GM12878 (cell line): ENCODE data around the gene ABHD15. TPM values are rescaled to one million over a fixed set of nuclear protein-coding genes. Genes with fewer than 3 reads are reported as not detected.

Experiments used
- ATAC-seq: fragments of 200-7000 bp; cut with Tn5 transposase; 3 replicates; pipeline ENCODE4 v1.9.1; 2020; ENCODE audit warnings: mild to moderate bottlenecking, moderate library complexity
- BruUV-seq: library from RNA; stranded (reverse); fragments of 400-500 nt; replicated peaks from 2 replicates; lab custom pipeline; 2021; lab: Mats Ljungman, UMichigan
- CTCF ChIA-PET: fragments of 300-600 bp; sonication (Branson Sonifier 250); formaldehyde crosslinking; extraction: SDS; loops from one replicate; lab custom pipeline; 2021; ENCODE audit warnings: inconsistent platforms; lab: Yijun Ruan, JAX
- POLR2A ChIA-PET: fragments of 350-600 bp; formaldehyde crosslinking; extraction: SDS; loops from one replicate; lab custom pipeline; 2021; ENCODE audit warnings: inconsistent platforms; lab: Charles Lee
- RAD21 ChIA-PET: fragments of 300-600 bp; sonication (Branson Sonifier 250); formaldehyde crosslinking; loops from one replicate; lab custom pipeline; 2023; ENCODE audit warnings: antibody characterized with exemption; ENCODE audit not compliant: unreplicated experiment; lab: Charles Lee
- SMC1A ChIA-PET: fragments of 300-600 bp; sonication (Branson Sonifier 250); formaldehyde crosslinking; loops from one replicate; lab custom pipeline; 2023; ENCODE audit not compliant: unreplicated experiment, uncharacterized antibody; lab: Charles Lee
- DNase-seq: peaks from one replicate; pipeline ENCODE4 v3.0.0-alpha.2; 2011; ENCODE audit warnings: low read depth, low spot score
- FAIRE-seq: peaks from 3 replicates; lab custom pipeline; 2011; peaks lifted over from hg19 to GRCh38; lab: Jason Lieb, UNC
- H2AFZ ChIP-seq: 2 replicates; pipeline ENCODE4 v1.6.0; 2011; ENCODE audit warnings: low read depth, low read length, control low read depth; ENCODE audit not compliant: control insufficient read depth
- H3K27ac ChIP-seq: 2 replicates; pipeline ENCODE4 v1.5.1; 2011; ENCODE audit warnings: control low read depth; ENCODE audit not compliant: control insufficient read depth, insufficient read depth
- H3K27me3 ChIP-seq, 2 experiments: replicated peaks in 1 of 2; 2 replicates each; pipeline versions ENCODE4 v1.6.0 to v1.6.1; 2011; ENCODE audit warnings: low read length in 1 of 2; ENCODE audit not compliant: control insufficient read depth in 2 of 2, insufficient read depth in 2 of 2
- H3K36me3 ChIP-seq, 2 experiments: 2 replicates each; pipeline ENCODE4 v1.5.1; 2011; ENCODE audit warnings: low read length in 1 of 2; ENCODE audit not compliant: control insufficient read depth in 2 of 2, insufficient read depth in 2 of 2
- H3K4me1 ChIP-seq: 2 replicates; pipeline ENCODE4 v1.6.1; 2011; ENCODE audit warnings: mild to moderate bottlenecking, low read length, moderate library complexity, mixed read lengths; ENCODE audit not compliant: control insufficient read depth, insufficient read depth
- H3K4me2 ChIP-seq: 2 replicates; pipeline ENCODE4 v1.6.0; 2011; ENCODE audit warnings: control low read depth; ENCODE audit not compliant: control insufficient read depth, insufficient read depth
- H3K4me3 ChIP-seq: fragments of 200-600 bp; sonication (generic); 2 replicates; pipeline ENCODE4 v1.5.1; 2016
- H3K79me2 ChIP-seq: 2 replicates; pipeline ENCODE4 v1.6.0; 2011; ENCODE audit warnings: low read length; ENCODE audit not compliant: control insufficient read depth, insufficient read depth
- H3K9ac ChIP-seq: 2 replicates; pipeline ENCODE4 v1.8.0; 2011; ENCODE audit warnings: low read length, control low read depth, mixed read lengths; ENCODE audit not compliant: control insufficient read depth, insufficient read depth
- H3K9me3 ChIP-seq: replicated peaks from 3 replicates; pipeline ENCODE4 v1.5.1; 2011; ENCODE audit warnings: mild to moderate bottlenecking, low read length; ENCODE audit not compliant: control insufficient read depth, insufficient read depth
- H4K20me1 ChIP-seq: 2 replicates; pipeline ENCODE4 v1.6.0; 2011; ENCODE audit not compliant: control insufficient read depth, insufficient read depth
- BACH1 ChIP-seq: fragments of 450-650 bp; IDR thresholded peaks from 2 replicates; pipeline ENCODE4 v1.6.1; 2017; ENCODE audit warnings: mild to moderate bottlenecking, borderline replicate concordance
- BCLAF1 ChIP-seq: fragments of 450-650 bp; IDR thresholded peaks from 2 replicates; pipeline ENCODE4 v1.6.1; 2017; ENCODE audit warnings: antibody characterized with exemption, mild to moderate bottlenecking, moderate library complexity
- CBFB ChIP-seq: IDR thresholded peaks from 2 replicates; pipeline ENCODE4 v1.6.1; 2016; ENCODE audit warnings: antibody characterized with exemption, low read depth
- CREB1 ChIP-seq: IDR thresholded peaks from 2 replicates; pipeline ENCODE4 v1.6.1; 2012; ENCODE audit warnings: low read depth, mild to moderate bottlenecking, inconsistent platforms
- EGR1 ChIP-seq, 2 experiments: IDR thresholded peaks; 1 replicate in 1 of 2; 2 replicates in 1 of 2; pipeline ENCODE4 v1.6.1; 2011 to 2012; ENCODE audit warnings: low read depth in 2 of 2, low read length in 2 of 2, borderline replicate concordance in 1 of 2, mild to moderate bottlenecking in 1 of 2, moderate library complexity in 1 of 2
- GATAD2B ChIP-seq: fragments of 450-650 bp; conservative IDR thresholded peaks from 2 replicates; pipeline ENCODE4 v1.6.1; 2017; ENCODE audit warnings: low read depth, mild to moderate bottlenecking, moderate library complexity
- IKZF2 ChIP-seq, 2 experiments: fragments of 450-650 bp; IDR thresholded peaks; 2 replicates each; pipeline ENCODE4 v1.6.1; 2017; ENCODE audit warnings: mild to moderate bottlenecking in 2 of 2, moderate library complexity in 2 of 2
- LARP7 ChIP-seq: fragments of 450-650 bp; IDR thresholded peaks from 2 replicates; pipeline ENCODE4 v1.6.1; 2017; ENCODE audit warnings: mild to moderate bottlenecking
- MEF2B ChIP-seq: fragments of 450-650 bp; IDR thresholded peaks from 2 replicates; pipeline ENCODE4 v1.6.1; 2018; ENCODE audit warnings: mild to moderate bottlenecking, moderate library complexity; ENCODE audit not compliant: partially characterized antibody, poor library complexity, severe bottlenecking
- MYB ChIP-seq: fragments of 150-350 bp; IDR thresholded peaks from 2 replicates; pipeline ENCODE4 v1.6.1; 2014; ENCODE audit warnings: mild to moderate bottlenecking, low read depth, low read length, borderline replicate concordance
- NKRF ChIP-seq: fragments of 450-650 bp; conservative IDR thresholded peaks from 2 replicates; pipeline ENCODE4 v1.6.1; 2017; ENCODE audit warnings: mild to moderate bottlenecking, moderate library complexity
- NR2F1 ChIP-seq: fragments of 450-650 bp; conservative IDR thresholded peaks from 2 replicates; pipeline ENCODE4 v1.6.1; 2017; ENCODE audit warnings: mild to moderate bottlenecking
- POLR2A ChIP-seq: IDR thresholded peaks from 2 replicates; pipeline ENCODE4 v1.6.1; 2011; ENCODE audit warnings: low read depth, mild to moderate bottlenecking, low read length
- POLR2AphosphoS5 ChIP-seq: IDR thresholded peaks from 2 replicates; pipeline ENCODE4 v1.6.1; 2011; ENCODE audit warnings: mild to moderate bottlenecking, low read length, inconsistent platforms
- SMARCA5 ChIP-seq: fragments of 450-650 bp; IDR thresholded peaks from 2 replicates; pipeline ENCODE4 v1.6.1; 2017; ENCODE audit warnings: mild to moderate bottlenecking
- STAT3 ChIP-seq: IDR thresholded peaks from 2 replicates; pipeline ENCODE4 v1.6.1; 2011; ENCODE audit warnings: low read depth, low read length, improper control_type of control experiment
- YY1 ChIP-seq: IDR thresholded peaks from 2 replicates; pipeline ENCODE4 v1.6.1; 2011; ENCODE audit warnings: low read depth, mild to moderate bottlenecking, low read length
- ZNF207 ChIP-seq: fragments of 450-650 bp; IDR thresholded peaks from 2 replicates; pipeline ENCODE4 v1.6.1; 2014; ENCODE audit warnings: antibody characterized with exemption, mild to moderate bottlenecking, borderline replicate concordance
- WGBS: methylation state at CpG from one replicate; pipeline ENCODE4 v1.1.6; 2016; ENCODE audit warnings: low lambda C conversion rate; ENCODE audit not compliant: insufficient replicate concordance, insufficient coverage; ENCODE audit errors: missing lambda C conversion rate; 5-methylcytosine and 5-hydroxymethylcytosine counted together
- in situ Hi-C: fragments of 300-500 bp; cut with MboI; formaldehyde crosslinking; loops from 9 replicates; pipeline ENCODE4 v1.14.3; 2018; ENCODE audit warnings: mixed read lengths
- intact Hi-C: fragments of 100-400 bp; cut with micrococcal nuclease; formaldehyde crosslinking; loops from one replicate; pipeline ENCODE4 v1.14.2; 2022; ENCODE audit not compliant: unreplicated experiment
- polyA plus RNA-seq, 11 experiments: library from polyadenylated mRNA; depleted of rRNA in 4 of 11; unstranded in 6 of 11; stranded (reverse) in 5 of 11; fragments of >200 nt; fragmentation: Nextera tagmentation in 4 of 11; fragmentation: Illumina TruSeq in 1 of 11; extraction: Ambion mirVana in 4 of 11; extraction: Trizol in 1 of 11; gene quantifications; 1 replicate in 1 of 11; 2 replicates in 10 of 11; pipeline versions ENCODE4 v1.2.1 to v1.2.3, GENCODE V29; 2011 to 2016; ENCODE audit warnings: inconsistent platforms in 2 of 11, missing spikeins in 2 of 11, low read depth in 1 of 11
- total RNA-seq, 4 experiments: library from RNA; depleted of rRNA in 3 of 4; stranded (reverse); fragments of >200 nt in 3 of 4; fragmentation: Illumina TruSeq in 1 of 4; extraction: Trizol in 1 of 4; gene quantifications; 2 replicates each; pipeline versions ENCODE4 v1.2.1 to v1.2.3, GENCODE V29; 2013 to 2021

ABHD15 gene
- total and polyA plus RNA-seq, 10 of the 15 experiments (the other 5 are each of a cell fraction or from before 2014, with no cell fraction given): 2.1 to 9.2 (median 4.9) TPM

- Histone ChIP-seq H3K27ac (peak within 1 kb of the TSS; percentile 81), H4K20me1 (no peaks in the 10 kb centered on the region), H3K36me3 (no peaks in the 10 kb centered on the region), H3K4me2 (peak within 1 kb of the TSS; percentile 97), H3K27me3 (no peaks in the 10 kb centered on the region), H3K4me3 (peak within 1 kb of the TSS; percentile 96), H3K9me3 (no peaks in the 10 kb centered on the region), H2AFZ (peak within 1 kb of the TSS; percentile 97), H3K9ac (peak within 1 kb of the TSS; percentile 76), H3K79me2 (peaks cover 7% of the 10 kb centered on the region; the same call in 1 of the 2 replicates), H3K4me1 (peaks cover 6% of the 10 kb centered on the region; the same call in 1 of the 2 replicates)
- FAIRE-seq (no peak), ATAC-seq (peak; percentile 64), DNase-seq (no peak)
- no TSS peak for BruUV-seq
- ChIA-PET SMC1A (interaction anchor here (1.3 to 1.6 kb wide), 3 partner anchors 19 to 363 kb away, joined by 3 read pairs; no protein-coding TSS in a partner anchor), CTCF (interaction anchor here (0.7 to 6.2 kb wide), 9 partner anchors 8 to 198 kb away, joined by 3 to 57 read pairs (median 5); partner anchors contain the start of gene ANKRD13B), POLR2A (interaction anchor here (0.7 to 1.0 kb wide), 2 partner anchors 8 to 395 kb away, joined by 3 to 5 read pairs; no protein-coding TSS in a partner anchor), RAD21 (interaction anchor here (0.7 to 3.9 kb wide), 6 partner anchors 11 to 420 kb away, joined by 3 to 20 read pairs (median 4); no protein-coding TSS in a partner anchor)
- intact Hi-C loops (no loop called here), in situ Hi-C loops (no loop called here)
- WGBS: 3% methylated on average over 53 of the region's 85 CpGs
- 0 out of 2 replicates have a peak, but pooled peaks have one; percentile 17 for TF ChIP-seq CREB1
- peak; percentile 51; the same call in 1 of the 2 replicates for TF ChIP-seq NR2F1
- TF ChIP-seq EGR1 (IDR thresholded peaks at IDR 0.05; ENCODE audit: borderline replicate concordance in 1 of 2, low read depth in 2 of 2, low read length in 2 of 2): peak in 1 of 2 experiments; percentile 65; a peak in 1 of 3 replicates
- TF ChIP-seq GATAD2B: peak; percentile 42; the same call in 1 of the 2 replicates
- TF ChIP-seq IKZF2 (IDR thresholded peaks at IDR 0.05): no peak
- TF ChIP-seq STAT3: no peak
- TF ChIP-seq LARP7: peak; percentile 36; the same call in 1 of the 2 replicates
- peak; percentile 15 for TF ChIP-seq MEF2B
- TF ChIP-seq YY1: 0 out of 2 replicates have a peak, but pooled peaks have one; percentile 39
- no peak for TF ChIP-seq MYB
- no peak for TF ChIP-seq BCLAF1
- no peak for TF ChIP-seq BACH1
- 0 out of 2 replicates have a peak, but pooled peaks have one; percentile 58 for TF ChIP-seq ZNF207
- no peak for TF ChIP-seq CBFB
- TF ChIP-seq NKRF: peak; percentile 48; the same call in 1 of the 2 replicates
- no peak for TF ChIP-seq SMARCA5
- TF ChIP-seq POLR2AphosphoS5: peak; percentile 68
- peak; percentile 78 for TF ChIP-seq POLR2A
These were observed 1.8 kb upstream of the ABHD15 start, which contains the start of gene TP53I13 for GRCh38 chr17:29568331-29569244. TP53I13 (plus strand) TSS chr17:29568701; CDS start chr17:29568759, 58 bp downstream.
